Liver (tissue), 9 donors: ENCODE results near the gene TNC. TPM values are rescaled to one million over a fixed set of nuclear protein-coding genes. Genes with fewer than 3 reads are reported as not detected.

Experiments
- DNase-seq: peaks from one replicate; pipeline ENCODE4 v3.0.0-alpha.2; 2017; ENCODE audit warnings: low spot score
- H3K27ac ChIP-seq, 2 donors: one replicate each; pipeline ENCODE4 v1.7.0; 2013; ENCODE audit warnings: inconsistent platforms in 2 of 2, low read length in 2 of 2, control low read depth in 1 of 2, low read depth in 1 of 2, mild to moderate bottlenecking in 1 of 2
- H3K27me3 ChIP-seq, 4 donors: one replicate each; pipeline versions ENCODE4 v1.6.1 to v1.7.0; 2013; ENCODE audit warnings: low read length in 3 of 4, inconsistent platforms in 1 of 4, mild to moderate bottlenecking in 1 of 4, moderate library complexity in 1 of 4; ENCODE audit not compliant: control insufficient read depth in 4 of 4, insufficient read depth in 4 of 4
- H3K36me3 ChIP-seq, 4 donors: one replicate each; pipeline versions ENCODE4 v1.6.1 to v1.7.0; 2013; ENCODE audit warnings: low read length in 3 of 4, mild to moderate bottlenecking in 3 of 4, low read depth in 1 of 4, moderate library complexity in 1 of 4; ENCODE audit not compliant: control insufficient read depth in 4 of 4, insufficient read depth in 3 of 4
- H3K4me1 ChIP-seq, 4 donors: one replicate each; pipeline versions ENCODE4 v1.6.1 to v1.7.0; 2013; ENCODE audit warnings: low read length in 3 of 4, mild to moderate bottlenecking in 3 of 4, moderate library complexity in 1 of 4; ENCODE audit not compliant: control insufficient read depth in 4 of 4, insufficient read depth in 4 of 4
- H3K4me3 ChIP-seq, 3 donors: one replicate each; pipeline versions ENCODE4 v1.6.1 to v1.7.0; 2013; ENCODE audit warnings: low read length in 3 of 3, control low read depth in 1 of 3, low read depth in 1 of 3, mild to moderate bottlenecking in 1 of 3
- H3K9ac ChIP-seq, 2 donors: one replicate each; pipeline ENCODE4 v1.7.0; 2013; ENCODE audit warnings: low read length in 2 of 2, mild to moderate bottlenecking in 2 of 2, moderate library complexity in 2 of 2, control low read depth in 1 of 2, low read depth in 1 of 2
- H3K9me3 ChIP-seq, 4 donors: one replicate each; pipeline versions ENCODE4 v1.6.1 to v1.7.0; 2013; ENCODE audit warnings: low read length in 3 of 4; ENCODE audit not compliant: control insufficient read depth in 4 of 4
- CTCF ChIP-seq: fragments of 150-350 bp; IDR thresholded peaks from 2 replicates; pipeline ENCODE4 v1.5.1; 2017; ENCODE audit warnings: improper control_type of control experiment, low read depth, low read length; ENCODE audit not compliant: missing input control
- EGR1 ChIP-seq, 2 donors: IDR thresholded peaks; 2 replicates each; pipeline ENCODE4 v1.6.1; 2016 to 2018; ENCODE audit warnings: antibody characterized with exemption in 2 of 2, low read depth in 2 of 2
- FOXA1 ChIP-seq: IDR thresholded peaks from 2 replicates; pipeline ENCODE4 v1.6.1; 2016; ENCODE audit warnings: antibody characterized with exemption
- HNF4A ChIP-seq, 2 donors: conservative IDR thresholded peaks; 2 replicates each; pipeline ENCODE4 v1.6.1; 2016; ENCODE audit warnings: antibody characterized with exemption in 2 of 2, mild to moderate bottlenecking in 2 of 2
- HNF4G ChIP-seq: IDR thresholded peaks from 2 replicates; pipeline ENCODE4 v1.6.1; 2016; ENCODE audit warnings: antibody characterized with exemption
- JUND ChIP-seq, 2 donors: IDR thresholded peaks; 2 replicates each; pipeline ENCODE4 v1.6.1; 2016; ENCODE audit warnings: antibody characterized with exemption in 2 of 2
- NR2F2 ChIP-seq: IDR thresholded peaks from 2 replicates; pipeline ENCODE4 v1.6.1; 2016; ENCODE audit warnings: antibody characterized with exemption
- RAD21 ChIP-seq, 2 donors: IDR thresholded peaks; 2 replicates each; pipeline ENCODE4 v1.6.1; 2016; ENCODE audit warnings: antibody characterized with exemption in 2 of 2, mild to moderate bottlenecking in 2 of 2
- RXRA ChIP-seq, 2 donors: IDR thresholded peaks; 2 replicates each; pipeline ENCODE4 v1.6.1; 2017 to 2018; ENCODE audit warnings: antibody characterized with exemption in 2 of 2, mild to moderate bottlenecking in 1 of 2
- SP1 ChIP-seq: IDR thresholded peaks from 2 replicates; pipeline ENCODE4 v1.6.1; 2018; ENCODE audit warnings: antibody characterized with exemption, mild to moderate bottlenecking
- YY1 ChIP-seq: IDR thresholded peaks from 2 replicates; pipeline ENCODE4 v1.6.1; 2016; ENCODE audit warnings: antibody characterized with exemption, mild to moderate bottlenecking
- ZBTB33 ChIP-seq: IDR thresholded peaks from 2 replicates; pipeline ENCODE4 v1.6.1; 2016; ENCODE audit warnings: antibody characterized with exemption
- WGBS: extraction: QIAGEN DNeasy Blood & Tissue Kit; methylation state at CpG from one replicate; pipeline ENCODE4 v1.1.7; 2013; 5-methylcytosine and 5-hydroxymethylcytosine counted together
- polyA plus RNA-seq, 2 donors: library from polyadenylated mRNA; stranded (reverse) in 1 of 2; unstranded in 1 of 2; fragments of 200-250 nt in 1 of 2; fragments of >200 nt in 1 of 2; fragmentation: Nextera tagmentation in 1 of 2; extraction: Ambion mirVana in 1 of 2; gene quantifications; one replicate each; pipeline versions ENCODE4 v1.2.1 to v1.2.3, GENCODE V29; 2013 to 2015
- total RNA-seq, 2 donors: library from RNA; depleted of rRNA; stranded (reverse); fragments of >200 nt; gene quantifications; one replicate each; pipeline ENCODE4 v1.2.3, GENCODE V29; 2014
- donor health status: healthy.
- donor health status: healthy.
- donor health status: healthy.
- donor health status: healthy.
- donor health status: healthy.

TNC gene
- total and polyA plus RNA-seq, 4 donors: 0.19 to 6.3 (median 1.8) TPM

- Histone ChIP-seq H3K36me3 (no peaks in the 10 kb centered on the region), H3K9ac (no peak overlapping the region), H3K27me3 (no peaks in the 10 kb centered on the region), H3K4me3 (no peak overlapping the region), H3K4me1 (no peaks in the 10 kb centered on the region), H3K9me3 (peaks cover 0 to 8% (median 0%) of the 10 kb centered on the region in 4 donors), H3K27ac (no peak overlapping the region)
- no peak for DNase-seq
- WGBS: 69% methylated on average over 2 of the region's 2 CpGs
- no peak for TF ChIP-seq HNF4A (conservative IDR thresholded peaks at IDR 0.05)
- TF ChIP-seq YY1: no peak
- no peak for TF ChIP-seq RXRA (IDR thresholded peaks at IDR 0.05)
- TF ChIP-seq NR2F2: peak; percentile 60
Measured at GRCh38 chr9:115138151-115138550, 20.2 kb upstream of the TNC start.

GRCh38 chr9:115137526-115137925 lies 19.6 kb upstream of the TNC start:
- H3K27me3 ChIP-seq: no peaks in the 10 kb centered on the region
- H3K4me1 ChIP-seq: no peaks in the 10 kb centered on the region
- no peaks in the 10 kb centered on the region for H3K36me3 ChIP-seq
- DNase-seq: no peak
- no peak overlapping the region for H3K9ac ChIP-seq
- peaks cover 0 to 3% (median 0%) of the 10 kb centered on the region in 4 donors for H3K9me3 ChIP-seq
- H3K4me3 ChIP-seq: no peak overlapping the region
- WGBS: 73% methylated on average over 2 of the region's 2 CpGs
- TF ChIP-seq RXRA (IDR thresholded peaks at IDR 0.05) (no peak), RAD21 (IDR thresholded peaks at IDR 0.05) (no peak), EGR1 (IDR thresholded peaks at IDR 0.05; ENCODE audit: low read depth in 2 of 2) (no peak), ZBTB33 (no peak), SP1 (no peak)
- H3K27ac ChIP-seq: no peak overlapping the region

- whole genome bisulfite sequencing: 77% methylated on average over 8 of the region's 8 CpGs
Measured at GRCh38 chr9:115135821-115136778, 18.1 kb upstream of the TNC start.

More at GRCh38 chr9:115135821-115136778, 18.1 kb upstream of the TNC start:
- H3K9ac ChIP-seq: no peak overlapping the region
- no peak for DNase-seq
- H3K4me3 ChIP-seq: no peak overlapping the region
- H3K4me1 ChIP-seq: no peaks in the 10 kb centered on the region
- no peaks in the 10 kb centered on the region for H3K9me3 ChIP-seq
- no peaks in the 10 kb centered on the region for H3K36me3 ChIP-seq
- TF ChIP-seq EGR1 (IDR thresholded peaks at IDR 0.05; ENCODE audit: low read depth in 2 of 2): no peak
- TF ChIP-seq ZBTB33: no peak
- TF ChIP-seq CTCF: no peak
- TF ChIP-seq RXRA (IDR thresholded peaks at IDR 0.05): no peak
- no peak for TF ChIP-seq FOXA1
- no peak for TF ChIP-seq HNF4G
- TF ChIP-seq SP1: no peak
- no peak for TF ChIP-seq RAD21 (IDR thresholded peaks at IDR 0.05)
- no peak for TF ChIP-seq HNF4A (conservative IDR thresholded peaks at IDR 0.05)
- TF ChIP-seq JUND (IDR thresholded peaks at IDR 0.05): no peak
- no peaks in the 10 kb centered on the region for H3K27me3 ChIP-seq
- no peak overlapping the region for H3K27ac ChIP-seq
